NCI-H1417 (cell line): ENCODE results near the gene DOHH.
A peak's percentile ranks its signal among the peaks of the same experiment; 100 is the strongest.
"Not testable (repeated sequence)": the region's sequence is repeated elsewhere in the genome, so short reads cannot be mapped to it uniquely, and the experiment has no call there.

ENCODE experiments used
- DNase-seq, 3 experiments: peaks; one replicate each; lab custom pipeline; 2025; lab: John Stamatoyannopoulos, UW

Gene DOHH

GRCh38 chr19:3519126-3519525 lies 18.7 kb upstream of the DOHH start:
- no peak for DNase-seq

GRCh38 chr19:3518659-3519058 lies 18.2 kb upstream of the DOHH start:
- DNase-seq, result no peak

GRCh38 chr19:3518255-3518654 lies 17.8 kb upstream of the DOHH start:
- no peak for DNase-seq

DNA sequence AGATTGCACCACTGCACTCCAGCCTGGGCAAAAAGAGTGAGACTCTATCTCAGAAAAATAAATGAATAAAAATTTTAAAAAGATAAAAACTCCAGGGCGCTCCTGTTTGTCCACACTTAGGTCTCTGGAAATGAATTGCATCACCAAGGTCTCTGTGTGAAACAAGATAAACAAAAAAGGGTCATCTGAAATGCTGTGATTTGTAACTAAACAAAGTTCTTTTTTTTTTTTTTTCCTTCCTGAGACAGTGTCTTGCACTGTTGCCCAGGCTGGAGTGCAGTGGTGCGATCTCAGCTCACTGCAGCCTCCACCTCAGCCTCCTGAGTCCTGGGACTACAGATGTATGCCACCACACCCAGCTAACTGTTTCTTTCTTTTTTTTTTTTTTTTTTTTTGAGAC lies 17.2 kb upstream of the DOHH start:
- DNase-seq, result no peak

DNA sequence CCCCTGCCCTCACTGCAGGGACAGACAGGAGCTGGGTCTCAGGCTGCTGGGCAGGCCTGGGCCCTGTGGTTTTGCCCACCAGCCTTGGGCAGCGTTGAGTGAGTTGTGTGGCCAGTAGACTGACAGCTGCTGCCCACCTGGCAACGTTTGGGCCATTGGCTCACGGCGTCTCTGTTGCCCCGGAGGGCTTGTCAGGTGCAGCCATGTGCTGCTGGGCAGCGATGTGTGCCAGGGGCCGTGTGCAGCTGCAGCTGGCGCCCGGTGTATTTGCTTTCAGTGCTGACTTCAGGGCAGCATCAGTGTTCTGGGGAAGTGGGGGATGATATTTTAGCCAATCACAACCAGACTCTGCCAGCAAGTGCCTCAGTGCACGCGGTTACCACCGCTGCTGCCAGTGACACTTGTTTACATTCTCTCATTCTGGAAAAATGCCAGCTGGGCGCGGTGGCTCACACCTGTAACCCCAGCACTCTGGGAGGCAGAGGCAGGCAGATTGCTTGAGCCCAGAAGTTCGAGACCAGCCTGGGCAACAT lies 16.3 kb upstream of the DOHH start:
- DNase-seq, result peak; percentile 23 to 96 (median 82)

DNA sequence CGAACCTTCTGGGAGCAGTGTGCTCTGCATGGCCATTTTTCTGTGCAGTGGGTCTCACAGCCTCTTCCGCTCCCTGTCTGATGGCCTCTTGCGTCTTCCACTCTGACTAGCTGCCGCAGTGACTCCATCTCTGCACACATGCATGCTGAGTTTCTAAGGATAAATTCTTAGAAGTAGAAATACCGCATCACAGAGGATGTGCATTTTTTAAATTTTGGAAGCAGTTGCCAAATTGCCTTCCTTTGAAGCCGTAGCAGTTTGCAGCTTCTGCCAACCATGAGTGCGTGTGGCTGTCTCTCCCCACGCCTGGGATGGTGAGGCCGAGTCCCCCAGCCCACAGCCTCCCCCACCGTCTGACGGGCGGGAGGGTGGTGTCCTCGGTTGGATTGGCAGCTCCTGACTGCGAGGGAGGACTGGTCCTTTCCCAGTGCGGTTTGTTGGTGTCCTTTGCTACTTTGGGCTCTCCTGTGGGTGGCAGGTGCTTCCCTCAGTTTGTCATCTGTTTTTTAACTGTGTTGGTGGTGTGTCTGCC lies 15.5 kb upstream of the DOHH start:
- no peak for DNase-seq

DNA sequence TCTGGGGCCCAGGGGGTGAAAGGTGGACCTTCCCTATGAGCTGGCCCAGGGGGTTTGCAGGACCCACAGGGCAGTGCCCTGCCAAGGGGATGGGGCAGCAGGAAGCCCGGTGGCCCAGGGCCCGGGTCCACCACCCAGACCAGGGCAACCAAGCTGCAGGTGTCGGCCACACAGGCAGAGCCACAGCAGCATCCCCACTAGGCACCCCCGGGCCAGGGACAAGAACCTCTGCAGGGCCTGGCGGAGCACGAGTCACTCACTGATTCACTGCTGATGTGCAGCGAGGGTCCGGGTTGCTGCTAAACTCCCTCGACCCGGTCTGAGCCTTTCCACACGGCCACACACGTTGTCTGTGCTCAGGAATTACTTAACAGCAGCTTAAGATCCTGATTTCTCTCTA lies 14.5 kb upstream of the DOHH start:
- no peak for DNase-seq

GRCh38 chr19:3513229-3514140 lies 13.0 kb upstream of the DOHH start:
- no peak for DNase-seq

DNA sequence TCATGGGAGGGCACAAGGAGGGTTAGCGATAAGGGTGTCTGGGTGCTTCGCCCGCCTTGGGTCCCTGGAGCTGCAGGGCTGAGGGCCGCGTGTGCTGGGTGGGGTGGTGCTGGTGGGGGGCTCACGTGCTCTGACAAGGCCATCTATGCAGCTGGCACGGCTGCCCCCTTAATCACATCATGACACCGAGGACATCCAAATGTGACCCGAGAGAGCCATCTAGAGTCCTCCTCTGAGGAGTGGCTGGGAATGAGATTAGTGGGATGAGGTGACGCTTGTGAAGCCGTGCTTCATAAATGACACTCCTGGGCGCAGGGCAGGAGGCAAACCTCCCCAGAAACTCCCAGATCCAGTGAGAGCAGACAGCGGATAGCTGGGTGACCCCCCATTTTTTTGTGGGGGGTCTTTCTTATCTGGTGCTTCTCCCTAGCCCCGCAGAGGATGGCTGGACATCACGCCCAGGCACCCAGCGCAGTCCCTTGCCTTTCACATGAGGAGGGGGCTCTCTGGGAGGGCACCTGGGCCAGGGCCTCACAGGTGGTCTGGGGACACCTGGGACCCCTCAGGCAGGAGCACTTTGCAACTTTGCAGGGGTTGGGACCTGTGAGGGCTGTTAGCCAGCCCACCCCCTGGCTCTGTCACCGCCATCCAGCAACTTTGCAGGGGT lies 12.2 kb upstream of the DOHH start:
- DNase-seq, result no peak

DNA sequence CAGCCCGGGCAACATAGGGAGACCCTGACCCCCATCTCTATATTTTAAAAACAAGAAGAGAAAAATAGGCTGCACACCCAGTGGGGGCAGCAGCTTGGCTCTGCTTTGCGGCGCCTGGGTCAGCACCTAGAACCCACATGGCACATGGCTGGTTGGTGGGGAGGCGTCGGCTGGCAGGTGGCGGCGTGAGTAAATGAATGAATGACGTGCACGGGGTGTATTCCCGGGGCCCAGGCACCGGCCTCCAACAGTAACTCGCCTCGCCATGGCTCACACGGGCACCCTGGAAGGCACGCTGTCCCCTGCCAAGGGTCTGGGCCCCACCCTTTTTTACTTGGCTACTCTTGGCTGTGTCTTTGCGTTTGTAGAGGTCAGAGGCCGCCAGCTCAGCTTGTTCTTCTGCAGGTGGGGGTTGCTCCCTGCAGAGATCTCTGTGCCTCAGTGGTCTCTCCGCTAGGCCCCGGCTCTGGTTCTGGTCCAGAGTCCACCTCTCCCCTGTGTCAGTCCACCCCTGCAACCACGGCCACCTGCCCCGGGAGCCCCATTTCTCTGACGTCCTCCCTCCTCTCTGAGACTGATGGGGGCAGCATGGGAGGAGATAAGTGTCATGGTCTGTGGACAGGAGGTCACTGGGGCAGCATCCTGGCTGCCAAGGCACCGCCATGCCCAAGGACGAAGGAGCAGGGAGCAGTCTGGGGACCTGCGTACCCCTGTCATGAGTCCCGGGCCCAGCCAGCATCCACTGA lies 11.2 kb upstream of the DOHH start:
- DNase-seq, result no peak

DNA sequence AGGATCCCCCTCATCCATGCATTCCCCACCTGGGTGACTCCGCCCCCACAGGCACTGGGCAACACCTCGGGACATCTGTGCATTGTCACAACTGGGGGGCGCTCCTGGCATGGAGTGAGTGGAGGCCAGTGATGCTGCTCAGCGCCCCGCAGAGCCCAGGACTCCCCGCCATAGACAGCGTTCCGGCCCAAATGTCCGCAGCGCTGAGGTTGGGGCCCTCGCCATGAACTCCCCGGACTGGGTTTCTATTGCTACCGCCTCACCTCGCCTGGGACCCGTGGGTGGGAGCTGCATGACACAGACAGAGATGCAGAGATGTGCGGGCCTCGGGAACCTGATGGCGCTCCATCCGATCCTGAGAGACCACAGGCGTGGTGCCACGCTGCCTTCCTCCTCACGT lies 10.3 kb upstream of the DOHH start:
- DNase-seq, result no peak

- DNase-seq, result no peak
Measured at GRCh38 chr19:3509566-3509989, 9.1 kb upstream of the DOHH start.

DNA sequence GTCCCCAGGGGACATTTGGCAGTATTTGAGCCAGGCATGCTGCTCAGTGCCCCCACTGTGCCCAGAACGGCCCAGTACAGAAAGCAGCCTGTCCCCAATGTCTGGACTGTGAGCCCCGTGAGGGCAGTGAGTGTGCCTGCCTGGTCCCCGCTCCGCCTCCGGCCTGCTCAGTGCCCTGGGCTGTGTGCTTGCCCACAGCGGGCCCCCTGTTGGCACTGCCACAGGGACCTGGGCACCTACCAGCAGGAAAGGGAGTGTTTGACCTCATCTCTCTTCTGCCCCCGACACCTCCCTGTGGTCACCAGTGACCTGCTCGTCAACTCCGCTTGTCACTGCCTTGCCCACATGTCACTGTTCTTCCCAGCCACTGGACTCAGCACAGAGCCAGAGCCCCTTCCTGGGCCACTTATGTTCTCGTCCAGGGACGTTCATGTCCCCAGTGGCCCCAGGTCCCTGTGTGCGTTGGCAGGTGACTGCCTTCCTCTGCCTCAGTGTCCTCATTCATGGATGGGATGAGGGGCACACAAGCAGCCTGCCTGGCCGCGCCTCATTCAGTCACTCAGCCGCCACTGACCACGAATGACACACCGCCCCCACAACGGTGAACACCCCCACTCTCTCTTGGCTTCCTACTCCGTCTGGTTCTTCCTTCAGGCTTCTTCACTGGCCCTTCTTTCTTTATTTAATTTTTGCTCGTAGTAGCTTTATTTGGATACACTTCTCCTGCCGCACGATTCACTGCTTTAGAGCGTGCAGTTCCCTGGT lies 8.5 kb upstream of the DOHH start:
- no peak for DNase-seq

DNA sequence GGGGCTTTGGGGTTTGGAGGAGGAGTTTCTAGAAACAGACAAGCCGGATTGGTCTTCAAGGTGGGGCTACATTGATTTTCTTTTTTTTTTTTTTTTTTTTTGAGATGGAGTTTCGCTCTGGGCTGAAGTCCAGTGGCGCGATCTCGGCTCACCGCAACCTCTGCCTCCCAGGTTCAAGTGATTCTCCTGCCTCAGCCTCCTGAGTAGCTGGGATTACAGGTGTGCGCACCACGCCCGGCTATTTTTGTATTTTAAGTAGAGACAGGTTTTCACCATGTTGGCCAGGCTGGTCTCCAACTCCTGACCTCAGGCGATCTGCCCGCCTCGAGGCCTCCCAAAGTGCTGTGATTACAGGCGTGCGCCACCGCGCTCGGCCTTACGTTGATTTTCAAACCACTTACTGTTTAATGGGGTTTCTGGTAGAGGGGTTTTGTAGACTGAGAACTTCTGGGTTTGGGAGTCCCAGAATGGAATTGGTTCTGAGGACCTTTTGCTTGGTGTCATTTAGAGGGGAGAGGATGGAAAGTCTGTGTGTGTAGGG lies 7.7 kb upstream of the DOHH start:
- not testable (repeated sequence) for DNase-seq

DNA sequence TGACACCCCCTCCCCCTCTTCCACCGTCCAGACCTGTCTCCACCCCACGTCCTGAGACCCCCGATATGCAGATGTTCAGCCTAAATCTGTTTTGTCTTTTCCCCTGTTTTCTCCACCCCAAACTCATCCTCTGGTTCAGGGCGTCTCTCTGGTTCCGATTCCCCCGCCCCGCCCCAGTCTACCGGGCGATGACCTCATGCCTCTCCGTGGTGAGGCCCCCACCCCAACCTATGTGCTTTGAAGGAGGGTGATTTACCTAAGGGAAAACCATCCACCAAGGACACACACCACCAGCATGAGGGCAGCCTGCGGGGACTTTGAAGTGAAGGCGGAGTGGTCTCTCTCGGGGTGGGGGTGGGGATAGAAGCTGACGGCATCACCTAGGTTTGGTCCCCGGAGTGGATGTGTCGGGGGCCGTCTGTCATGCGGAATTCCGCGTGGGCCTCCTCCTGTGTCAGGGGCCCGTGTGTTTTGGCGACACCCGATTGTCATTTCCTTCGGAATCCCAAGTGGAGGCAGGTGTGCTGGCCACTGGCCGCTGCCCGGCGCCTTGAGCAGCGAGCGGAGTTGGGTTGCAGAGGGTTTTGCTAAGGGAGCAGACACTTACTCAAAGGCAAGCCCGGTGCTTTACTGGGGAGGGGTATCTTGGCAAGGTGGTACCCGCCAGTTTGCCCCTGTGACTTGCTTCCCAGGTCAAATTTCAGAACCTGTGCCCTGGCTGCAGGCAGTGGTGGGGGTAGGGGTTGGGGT lies 7.1 kb upstream of the DOHH start:
- DNase-seq, result peak; percentile 9 to 50 (median 31)

GRCh38 chr19:3506384-3507340 lies 6.2 kb upstream of the DOHH start:
- DNase-seq, result peak in 2 of 3 experiments; percentile 28 to 48

DNA sequence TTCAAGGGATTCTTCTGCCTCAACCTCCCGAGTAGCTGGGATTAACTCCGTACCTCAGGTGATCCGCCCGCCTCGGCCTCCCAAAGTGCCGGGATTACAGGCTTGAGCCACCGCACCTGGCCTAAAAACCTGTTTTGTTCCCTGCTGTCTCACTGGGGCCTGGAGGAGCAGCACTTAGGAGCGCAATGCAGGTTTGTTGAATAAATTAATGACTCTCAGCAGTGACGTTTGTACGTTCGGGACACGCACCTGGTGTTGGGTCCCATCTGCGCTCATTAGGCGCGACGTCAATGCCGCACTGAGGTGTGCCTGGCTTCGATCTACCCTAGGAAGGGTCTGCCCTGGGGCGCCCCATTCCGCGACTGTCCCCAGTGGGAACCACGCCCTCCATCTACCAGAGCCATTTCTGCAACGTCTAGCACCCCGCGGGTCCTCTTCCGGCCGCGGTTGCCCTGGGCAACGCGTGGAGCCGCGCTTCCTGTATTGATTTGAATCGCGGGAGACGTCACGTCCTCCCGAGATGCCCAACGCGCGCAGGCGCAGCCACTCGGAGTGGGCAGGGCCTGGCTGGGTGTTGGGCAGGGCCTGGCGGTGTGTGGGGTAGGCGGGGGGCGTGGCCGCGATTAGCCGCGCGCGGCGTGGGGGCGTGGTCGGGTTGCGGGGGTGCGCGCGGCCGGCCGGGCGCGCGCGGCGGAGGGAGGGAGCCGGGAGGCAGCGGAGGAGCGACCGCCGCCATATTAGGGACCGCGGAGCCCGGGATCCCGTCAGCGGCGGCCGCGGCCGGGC lies 5.3 kb upstream of the DOHH start, which contains the start of gene FZR1:
Gene FZR1 (plus strand): TSS at position 714 of the 786 bp plus-strand sequence. CDS start 16,679 bp downstream, outside the sequence.
- peak; percentile 100 for DNase-seq

DNA sequence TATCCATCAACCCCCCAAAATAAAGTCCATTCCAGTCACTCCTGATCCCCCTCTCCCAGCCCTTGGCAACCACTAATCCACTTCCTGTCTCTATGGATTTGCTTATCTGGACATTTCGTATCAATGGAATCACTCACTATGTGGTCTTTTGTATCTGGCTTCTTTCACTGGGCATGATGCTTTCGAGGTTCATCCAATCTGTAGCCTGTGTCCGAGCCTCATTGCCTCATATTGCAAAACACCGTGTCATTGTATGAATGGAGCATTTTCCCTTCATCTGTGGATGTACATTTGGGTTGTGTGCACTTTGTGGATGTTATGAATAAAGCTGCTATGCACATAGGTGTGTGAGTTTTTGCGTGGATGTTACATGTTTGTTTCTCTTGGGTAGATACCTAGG lies 4.3 kb upstream of the DOHH start:
- peak in 1 of 3 experiments; percentile 38 for DNase-seq
